A673 (cell line): ENCODE results near the gene RASL10A. TPM values are rescaled to one million over a fixed set of nuclear protein-coding genes. Genes with fewer than 3 reads are reported as not detected.

ENCODE experiments used
- BruUV-seq: library from RNA; stranded (reverse); fragments of 400-500 nt; replicated peaks from 2 replicates; lab custom pipeline; 2021; lab: Mats Ljungman, UMichigan
- CTCF ChIA-PET: fragments of 300-600 bp; sonication (Branson Sonifier 250); formaldehyde crosslinking; loops from one replicate; lab custom pipeline; 2022; ENCODE audit warnings: antibody characterized with exemption; lab: Charles Lee
- POLR2A ChIA-PET: fragments of 300-600 bp; sonication (Branson Sonifier 250); formaldehyde crosslinking; loops from one replicate; lab custom pipeline; 2022; ENCODE audit warnings: antibody characterized with exemption; ENCODE audit not compliant: low non-redundant PET; lab: Charles Lee
- DNase-seq: peaks from one replicate; pipeline ENCODE4 v3.0.0-alpha.2; 2015; ENCODE audit warnings: low spot score
- H3K27ac ChIP-seq: fragments of 200-600 bp; sonication (generic); 2 replicates; pipeline ENCODE4 v1.5.1; 2016; ENCODE audit warnings: mixed run types, low read depth, mild to moderate bottlenecking, mixed read lengths, antibody characterized with exemption, low read length; ENCODE audit not compliant: poor library complexity, severe bottlenecking
- H3K27me3 ChIP-seq: fragments of 200-600 bp; sonication (generic); replicated peaks from 2 replicates; pipeline ENCODE4 v1.6.1; 2017; ENCODE audit warnings: mixed run types, low read depth, mild to moderate bottlenecking, mixed read lengths, antibody characterized with exemption, low read length; ENCODE audit not compliant: insufficient read depth, poor library complexity
- H3K36me3 ChIP-seq: fragments of 200-600 bp; sonication (generic); 2 replicates; pipeline ENCODE4 v1.6.1; 2016; ENCODE audit warnings: mixed run types, mild to moderate bottlenecking, mixed read lengths, antibody characterized with exemption, low read length; ENCODE audit not compliant: insufficient read depth, poor library complexity, severe bottlenecking
- H3K4me1 ChIP-seq: fragments of 200-600 bp; sonication (generic); 2 replicates; pipeline ENCODE4 v1.6.1; 2017; ENCODE audit warnings: mixed run types, mild to moderate bottlenecking, mixed read lengths, antibody characterized with exemption, low read length; ENCODE audit not compliant: insufficient read depth, poor library complexity, severe bottlenecking
- H3K4me3 ChIP-seq: fragments of 200-600 bp; sonication (generic); 2 replicates; pipeline ENCODE4 v1.5.1; 2016; ENCODE audit warnings: low read depth, mixed run types, mild to moderate bottlenecking, mixed read lengths, low read length; ENCODE audit not compliant: poor library complexity, severe bottlenecking
- H3K9me3 ChIP-seq: fragments of 200-600 bp; sonication (generic); 2 replicates; pipeline ENCODE4 v1.6.1; 2016; ENCODE audit warnings: mixed run types, low read depth, mild to moderate bottlenecking, mixed read lengths, antibody characterized with exemption, low read length; ENCODE audit not compliant: poor library complexity, severe bottlenecking
- EZH2 ChIP-seq: fragments of 200-600 bp; sonication (generic); IDR thresholded peaks from 2 replicates; pipeline ENCODE4 v1.6.1; 2017; ENCODE audit warnings: borderline replicate concordance, low read depth, mild to moderate bottlenecking, mixed read lengths, antibody characterized with exemption, low read length; ENCODE audit not compliant: poor library complexity, severe bottlenecking
- intact Hi-C: fragments of 100-400 bp; cut with micrococcal nuclease; formaldehyde crosslinking; loops from one replicate; pipeline ENCODE4 v1.10.0; 2022; ENCODE audit not compliant: unreplicated experiment
- total RNA-seq: library from RNA; stranded (reverse); gene quantifications from 2 replicates; pipeline ENCODE4 v1.2.3, GENCODE V29; 2021
- TF ChIP-seq, protein P1 (sequence below): fragments of 300-800, 200-600 bp; sonication (generic); conservative IDR thresholded peaks from 2 replicates; pipeline ENCODE4 v1.5.1; 2017; ENCODE audit warnings: low read depth, mild to moderate bottlenecking, antibody characterized with exemption, low read length, moderate library complexity, mixed read lengths

Gene RASL10A
- total RNA-seq, 1 experiment from 2014 or later, result not detected

DNA sequence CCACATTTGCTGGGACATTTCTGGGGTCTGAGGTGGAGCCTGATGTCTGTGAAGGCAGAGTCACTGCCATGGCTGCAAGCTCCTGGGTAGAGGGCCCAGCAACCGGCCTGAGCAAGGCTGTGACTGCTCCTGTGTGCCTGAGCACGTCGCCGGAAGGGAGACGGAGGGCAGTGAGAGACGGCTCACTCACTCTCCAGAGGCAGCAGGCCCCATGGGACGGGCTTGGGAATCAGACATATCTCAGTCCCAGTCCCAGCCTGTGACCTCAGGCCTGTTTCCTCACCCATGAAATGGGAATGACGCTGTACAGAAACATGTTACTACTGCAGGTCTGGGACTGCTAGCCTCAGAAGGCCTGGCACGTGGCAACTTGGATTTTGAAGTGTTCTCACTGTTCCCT is 36.4 kb upstream of the RASL10A start:
- no peak for DNase-seq
- H3K36me3 ChIP-seq, result peaks cover 31% of the 10 kb centered on the region
- no peak overlapping the region for H3K4me3 ChIP-seq
- no TSS peak for BruUV-seq
- no peaks in the 10 kb centered on the region for H3K27me3 ChIP-seq
- no peaks in the 10 kb centered on the region for H3K4me1 ChIP-seq
- POLR2A ChIA-PET, result no interaction called here
- intact Hi-C loops, result no loop called here
- CTCF ChIA-PET, result no interaction called here
- H3K9me3 ChIP-seq, result no peaks in the 10 kb centered on the region
- no peak for TF ChIP-seq EZH2
- TF ChIP-seq, protein P1, sequence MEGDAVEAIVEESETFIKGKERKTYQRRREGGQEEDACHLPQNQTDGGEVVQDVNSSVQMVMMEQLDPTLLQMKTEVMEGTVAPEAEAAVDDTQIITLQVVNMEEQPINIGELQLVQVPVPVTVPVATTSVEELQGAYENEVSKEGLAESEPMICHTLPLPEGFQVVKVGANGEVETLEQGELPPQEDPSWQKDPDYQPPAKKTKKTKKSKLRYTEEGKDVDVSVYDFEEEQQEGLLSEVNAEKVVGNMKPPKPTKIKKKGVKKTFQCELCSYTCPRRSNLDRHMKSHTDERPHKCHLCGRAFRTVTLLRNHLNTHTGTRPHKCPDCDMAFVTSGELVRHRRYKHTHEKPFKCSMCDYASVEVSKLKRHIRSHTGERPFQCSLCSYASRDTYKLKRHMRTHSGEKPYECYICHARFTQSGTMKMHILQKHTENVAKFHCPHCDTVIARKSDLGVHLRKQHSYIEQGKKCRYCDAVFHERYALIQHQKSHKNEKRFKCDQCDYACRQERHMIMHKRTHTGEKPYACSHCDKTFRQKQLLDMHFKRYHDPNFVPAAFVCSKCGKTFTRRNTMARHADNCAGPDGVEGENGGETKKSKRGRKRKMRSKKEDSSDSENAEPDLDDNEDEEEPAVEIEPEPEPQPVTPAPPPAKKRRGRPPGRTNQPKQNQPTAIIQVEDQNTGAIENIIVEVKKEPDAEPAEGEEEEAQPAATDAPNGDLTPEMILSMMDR, result no peak
- no peak overlapping the region for H3K27ac ChIP-seq

DNA sequence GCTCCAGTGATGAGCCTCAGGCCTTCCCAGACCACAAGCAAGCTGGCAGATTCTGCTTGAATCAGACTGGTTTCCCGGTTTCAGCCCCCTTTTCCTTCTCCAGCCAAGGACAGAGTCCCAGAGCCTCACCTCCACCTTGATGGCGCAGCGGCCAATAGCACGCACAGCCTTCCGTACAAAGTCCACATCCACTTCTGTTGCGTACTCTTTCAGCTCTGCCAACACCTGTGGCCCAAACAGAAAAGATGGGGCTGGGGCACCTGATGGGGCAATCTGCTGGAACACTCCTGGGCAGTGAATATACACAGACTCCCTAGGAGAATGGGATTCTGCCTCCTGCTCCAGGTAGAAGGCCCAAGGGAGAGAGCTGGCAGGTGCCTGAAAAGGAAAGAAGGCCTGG is 35.5 kb upstream of the RASL10A start:
- POLR2A ChIA-PET, result no interaction called here
- no peak overlapping the region for H3K27ac ChIP-seq
- TF ChIP-seq, protein P1, result no peak
- no peak for TF ChIP-seq EZH2
- no peaks in the 10 kb centered on the region for H3K27me3 ChIP-seq
- CTCF ChIA-PET, result no interaction called here
- no peaks in the 10 kb centered on the region for H3K4me1 ChIP-seq
- DNase-seq, result no peak
- intact Hi-C loops, result no loop called here
- no TSS peak for BruUV-seq
- no peaks in the 10 kb centered on the region for H3K9me3 ChIP-seq
- peaks cover 30% of the 10 kb centered on the region for H3K36me3 ChIP-seq
- H3K4me3 ChIP-seq, result no peak overlapping the region

DNA sequence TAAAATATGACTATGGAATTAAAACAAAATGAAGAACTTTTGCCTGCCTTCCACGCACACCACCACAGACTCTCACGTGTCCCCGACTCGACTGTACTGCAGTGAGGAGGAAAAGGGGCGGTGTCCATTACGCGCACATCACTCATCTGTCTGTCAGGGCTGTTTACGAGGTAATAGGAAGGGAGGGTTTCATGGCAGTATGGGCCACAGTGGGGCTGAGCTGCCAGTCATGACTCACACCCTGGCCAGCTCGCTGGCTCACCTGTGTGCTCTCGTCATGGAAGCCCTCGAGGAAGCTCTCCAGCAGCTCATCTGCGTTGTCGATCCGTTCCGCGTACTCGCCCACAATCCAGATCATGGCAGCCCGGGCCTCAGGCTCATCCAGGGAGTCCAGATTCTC is 33.5 kb upstream of the RASL10A start:
- no peak for TF ChIP-seq EZH2
- TF ChIP-seq, protein P1, result no peak
- BruUV-seq, result no TSS peak
- H3K27ac ChIP-seq, result no peak overlapping the region
- CTCF ChIA-PET, result no interaction called here
- intact Hi-C loops, result no loop called here
- H3K9me3 ChIP-seq, result no peaks in the 10 kb centered on the region
- POLR2A ChIA-PET, result no interaction called here
- H3K36me3 ChIP-seq, result peaks cover 18% of the 10 kb centered on the region
- no peak overlapping the region for H3K4me3 ChIP-seq
- no peaks in the 10 kb centered on the region for H3K4me1 ChIP-seq
- H3K27me3 ChIP-seq, result no peaks in the 10 kb centered on the region
- DNase-seq, result no peak
